COLO668 (cell line): Measurements from ENCODE around the gene NPTN.
A peak's percentile ranks its signal among the peaks of the same experiment; 100 is the strongest.
"Not testable (repeated sequence)": the region's sequence is repeated elsewhere in the genome, so short reads cannot be mapped to it uniquely, and the experiment has no call there.

Experiments used
- DNase-seq: peaks from one replicate; lab custom pipeline; 2025; ENCODE audit not compliant: unreplicated experiment; lab: John Stamatoyannopoulos, UW

NPTN gene

DNA sequence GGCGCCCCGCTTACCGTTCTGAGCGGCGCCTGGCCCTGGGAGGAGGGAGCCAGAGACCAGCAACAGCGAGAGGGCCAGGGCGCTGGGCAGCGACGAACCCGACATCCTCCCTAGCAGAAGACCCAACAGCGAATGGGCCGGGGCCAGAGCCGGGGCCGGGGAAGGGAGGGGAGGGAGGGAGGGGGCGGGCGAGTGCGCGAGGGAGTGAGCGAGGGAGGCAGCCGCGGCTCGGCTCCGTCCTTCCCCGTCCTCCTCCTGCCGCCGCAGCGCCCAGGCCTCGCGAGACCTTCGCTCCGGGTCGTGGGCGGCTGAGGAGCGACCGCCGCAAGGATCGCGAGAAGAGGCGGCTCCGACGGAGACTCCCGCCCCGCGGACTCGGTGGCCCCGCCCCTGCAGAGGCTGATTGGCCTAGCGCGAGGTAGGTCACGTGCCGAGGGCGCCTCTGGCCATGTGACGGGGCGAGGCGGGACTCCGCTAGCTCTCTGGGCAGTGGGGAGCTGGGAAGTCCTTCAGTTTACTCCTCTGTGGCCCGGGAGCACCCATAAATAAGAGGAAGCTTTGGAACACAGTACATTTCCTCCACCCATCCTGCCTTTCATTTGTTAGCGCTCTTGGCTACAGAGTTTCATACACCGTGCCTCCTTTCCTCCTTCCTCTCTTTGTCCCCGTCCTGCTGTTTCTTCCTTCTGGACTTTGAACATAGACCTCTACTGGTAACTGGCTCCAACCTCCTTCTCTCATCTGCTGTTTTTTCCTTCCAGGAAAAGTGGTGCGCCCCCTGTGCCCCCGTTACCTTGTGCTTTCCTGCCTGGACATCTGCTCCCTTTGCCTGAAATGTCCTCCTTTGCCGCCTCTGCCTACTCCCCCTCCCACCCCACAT, at the start of gene NPTN:
Gene NPTN, minus strand, starts transcription at position 279 of the 880 bp plus-strand sequence. Its CDS starts 174 bp downstream, at position 105.
- peak; percentile 98 for DNase-seq

GRCh38 chr15:73682600-73683090, 49.5 kb upstream of the NPTN start:
- DNase-seq: no peak

GRCh38 chr15:73681856-73682599, 48.8 kb upstream of the NPTN start:
- no peak for DNase-seq

DNA sequence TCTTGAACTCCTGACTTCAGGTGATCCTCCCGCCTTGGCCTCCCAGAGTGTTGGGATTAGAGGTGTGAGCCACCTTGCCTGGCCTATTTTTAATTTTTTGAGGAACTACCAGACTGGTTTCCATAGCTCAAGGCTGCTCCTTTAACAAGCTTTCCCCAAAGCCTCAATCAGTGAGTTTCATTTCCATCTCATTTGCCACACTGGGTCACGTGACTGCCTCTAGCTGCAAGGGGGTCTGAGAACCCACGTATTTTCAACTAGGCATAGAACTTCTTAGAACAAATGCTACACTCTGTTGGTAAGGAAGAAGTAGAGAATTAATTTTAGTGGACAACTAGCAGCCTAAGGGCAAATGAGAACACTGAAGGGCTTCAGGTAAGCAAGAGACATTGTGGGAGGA, 47.9 kb upstream of the NPTN start:
- no peak for DNase-seq

DNA sequence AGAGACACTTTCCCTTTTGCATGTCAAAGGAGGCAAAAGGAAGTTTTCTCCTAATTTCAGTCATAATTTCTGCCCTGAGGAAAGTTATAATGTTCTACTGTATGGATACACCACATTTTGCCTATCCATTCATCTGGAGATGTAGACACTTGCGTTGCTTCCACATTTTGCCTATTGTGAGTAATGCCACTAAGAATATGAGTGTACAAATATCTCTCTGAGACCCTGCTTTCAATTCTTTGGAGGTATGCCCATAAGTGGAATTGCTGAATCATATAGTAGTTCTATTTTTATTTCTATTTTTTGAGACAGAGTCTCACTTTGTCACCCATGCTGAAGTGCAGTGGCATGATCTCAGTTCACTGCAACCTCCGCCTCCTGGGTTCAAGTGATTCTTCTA, 47.4 kb upstream of the NPTN start:
- DNase-seq: no peak

DNA sequence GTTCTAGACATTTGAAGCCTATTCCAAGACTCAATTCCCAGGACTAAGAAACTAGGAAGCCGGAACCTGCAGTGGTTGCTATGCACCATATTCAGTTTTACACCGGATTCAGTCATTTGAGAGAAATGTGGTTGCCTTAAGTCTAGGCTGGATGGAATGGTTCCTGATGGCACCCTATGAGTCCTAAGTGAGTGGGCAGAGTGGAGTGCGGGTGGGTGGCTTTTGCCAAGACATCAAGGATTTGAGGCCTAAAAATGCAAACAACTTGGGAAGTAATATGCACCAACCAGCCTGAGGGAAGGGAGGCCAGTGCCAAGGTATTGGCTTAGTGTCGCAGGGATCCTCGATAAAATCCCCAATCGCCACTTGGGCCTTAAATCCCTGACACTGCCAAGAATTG, 46.8 kb upstream of the NPTN start:
- DNase-seq: no peak

- no peak for DNase-seq
These were observed 46.0 kb upstream of the NPTN start for GRCh38 chr15:73679180-73679579.

- DNase-seq: no peak
These were observed 45.3 kb upstream of the NPTN start for GRCh38 chr15:73678498-73678897.

GRCh38 chr15:73677733-73678132, 44.5 kb upstream of the NPTN start:
- no peak for DNase-seq

- DNase-seq: peak; percentile 46
These were observed 44.0 kb upstream of the NPTN start for GRCh38 chr15:73677146-73677607.

DNA sequence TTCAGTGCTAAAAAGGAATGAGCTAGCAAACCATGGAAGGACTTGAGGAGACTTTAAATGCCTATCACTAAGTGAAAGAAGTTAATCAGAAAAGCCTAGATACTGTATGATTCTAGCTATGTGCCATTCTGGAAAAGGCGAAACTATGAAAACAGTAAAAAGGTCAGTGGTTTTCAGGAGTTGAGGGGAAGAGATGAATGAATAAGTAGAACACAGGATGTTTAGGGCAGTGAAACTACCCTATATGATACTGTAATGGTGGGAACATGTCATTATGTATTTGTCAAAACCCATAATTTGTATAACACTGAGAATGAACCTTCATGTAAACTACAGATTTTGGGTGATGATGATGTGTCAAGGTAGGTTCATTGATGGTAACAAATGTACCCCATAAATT, 41.4 kb upstream of the NPTN start:
- no peak for DNase-seq

- no peak for DNase-seq
These were observed 27.3 kb upstream of the NPTN start for GRCh38 chr15:73660455-73660854.

DNA sequence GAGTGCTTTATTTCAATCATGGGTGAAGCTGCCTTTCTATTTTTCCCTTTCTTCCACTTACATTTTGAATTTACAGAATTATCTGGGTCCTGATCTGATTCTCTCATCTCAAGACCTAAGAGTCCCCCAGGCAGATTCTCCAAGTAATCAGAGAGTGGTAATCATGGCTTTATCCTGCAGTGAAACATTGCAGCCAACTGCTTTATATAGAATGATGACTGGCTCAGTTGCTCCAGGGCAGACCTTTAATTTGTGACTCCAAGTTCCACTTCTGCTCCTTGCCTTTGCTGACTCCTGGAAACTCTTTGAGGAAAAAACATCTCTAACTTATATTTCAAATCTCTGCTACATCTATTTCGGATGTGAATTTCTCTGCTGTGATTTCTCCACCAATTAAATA, 25.5 kb upstream of the NPTN start:
- DNase-seq: no peak

- no peak for DNase-seq
These were observed 22.5 kb upstream of the NPTN start for GRCh38 chr15:73655724-73656123.

DNA sequence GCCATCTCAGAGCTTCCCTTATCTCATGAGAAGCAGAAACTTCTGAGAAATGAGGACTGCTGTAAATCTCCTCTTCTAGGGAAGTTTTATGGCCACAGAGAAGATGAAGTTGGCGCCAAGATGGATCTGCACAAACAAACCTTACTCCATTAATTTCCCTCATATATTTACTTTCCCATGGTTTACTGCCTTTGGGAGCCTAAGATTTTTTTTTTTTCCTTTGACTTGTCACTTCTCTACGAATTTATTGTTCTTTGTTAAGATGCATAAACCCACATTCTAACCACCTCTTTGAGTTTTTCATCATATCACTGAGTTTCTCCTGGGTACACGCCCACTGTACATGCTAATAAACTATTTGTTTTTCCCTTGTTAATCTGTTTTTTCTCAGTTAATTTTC, 21.5 kb upstream of the NPTN start:
- DNase-seq: no peak

DNA sequence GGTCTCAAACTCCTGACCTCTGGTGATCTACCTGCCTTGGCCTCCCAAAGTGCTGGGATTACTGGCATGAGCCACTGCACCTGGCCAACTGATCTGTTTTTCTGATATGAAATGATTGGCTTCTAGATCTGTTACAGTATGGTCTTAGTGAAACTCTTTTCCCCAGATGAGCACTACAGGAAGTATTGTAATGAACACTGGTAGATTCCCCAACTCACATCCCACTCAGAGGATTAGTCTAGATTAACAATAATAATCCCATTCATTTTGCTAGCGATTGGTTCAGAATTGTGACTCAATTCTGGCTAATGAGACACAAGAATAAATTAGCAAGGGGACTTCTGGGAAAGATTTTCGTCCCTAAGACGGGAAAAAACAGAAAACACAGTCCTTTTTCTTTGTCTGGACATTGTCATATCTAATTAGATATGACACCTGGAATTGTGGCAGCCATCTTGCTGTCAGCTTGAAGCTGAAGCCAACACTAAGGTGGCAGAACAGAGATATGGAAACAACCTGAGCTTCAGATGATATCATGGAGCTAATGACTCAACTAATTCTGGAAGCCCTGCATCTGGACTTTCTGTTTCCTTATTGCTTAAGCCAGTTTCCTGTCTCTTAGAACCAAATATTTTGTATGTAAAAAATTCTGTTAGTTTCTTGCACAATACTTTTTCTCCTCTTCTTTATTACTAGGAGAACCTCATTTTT, 17.4 kb upstream of the NPTN start:
- DNase-seq: no peak

DNA sequence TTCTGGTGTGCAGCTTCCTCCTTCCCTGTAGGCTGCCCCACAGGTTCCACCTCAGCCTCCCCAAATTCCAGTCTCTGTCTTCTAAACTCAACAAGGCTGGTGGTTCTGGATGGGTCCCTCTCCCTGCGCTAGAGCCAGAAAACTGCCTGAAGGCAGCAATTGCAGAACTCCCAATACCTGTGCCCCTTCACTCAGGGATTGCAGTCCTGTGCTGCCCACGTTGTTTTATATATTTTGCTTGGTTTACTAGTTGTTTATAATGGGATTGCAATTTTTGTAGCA, 14.8 kb upstream of the NPTN start:
- no peak for DNase-seq

DNA sequence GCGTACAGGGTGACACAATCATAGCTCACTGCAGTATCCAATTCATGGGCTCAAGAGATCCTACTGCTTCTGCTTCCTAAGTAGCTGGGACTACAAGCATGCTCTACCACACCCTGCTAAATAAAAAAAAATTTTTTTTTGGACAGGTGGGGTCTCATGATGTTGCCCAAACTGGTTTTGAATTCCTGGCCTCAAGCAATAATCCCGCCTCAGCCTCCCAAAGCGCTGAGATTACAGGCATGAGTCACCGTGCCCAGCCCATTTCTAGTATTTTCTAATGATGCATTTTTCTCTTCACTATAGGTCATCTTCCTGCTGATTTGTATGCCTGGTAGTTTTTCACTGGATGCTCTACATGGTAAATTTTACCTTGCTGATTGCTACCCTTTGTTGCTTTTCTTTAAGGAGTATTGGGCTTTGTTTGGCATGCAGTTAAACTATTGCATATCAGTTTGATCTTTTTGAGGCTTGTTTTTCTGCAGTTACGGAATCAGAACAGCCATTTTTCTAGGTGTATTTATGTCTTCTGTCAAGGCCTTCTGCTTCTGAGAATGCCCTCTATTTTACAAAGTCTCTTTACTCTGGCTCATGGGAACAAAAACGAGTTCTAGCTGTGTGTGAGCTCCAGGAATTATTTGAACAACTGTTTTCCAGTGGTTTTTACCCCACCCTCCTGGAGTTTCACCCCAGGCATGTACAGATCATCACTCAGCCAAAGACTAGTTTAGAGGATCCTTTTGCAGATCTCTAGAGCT, 14.2 kb upstream of the NPTN start:
- DNase-seq: no peak

- DNase-seq: not testable (repeated sequence)
These were observed 6.3 kb upstream of the NPTN start for GRCh38 chr15:73639464-73639863.

DNA sequence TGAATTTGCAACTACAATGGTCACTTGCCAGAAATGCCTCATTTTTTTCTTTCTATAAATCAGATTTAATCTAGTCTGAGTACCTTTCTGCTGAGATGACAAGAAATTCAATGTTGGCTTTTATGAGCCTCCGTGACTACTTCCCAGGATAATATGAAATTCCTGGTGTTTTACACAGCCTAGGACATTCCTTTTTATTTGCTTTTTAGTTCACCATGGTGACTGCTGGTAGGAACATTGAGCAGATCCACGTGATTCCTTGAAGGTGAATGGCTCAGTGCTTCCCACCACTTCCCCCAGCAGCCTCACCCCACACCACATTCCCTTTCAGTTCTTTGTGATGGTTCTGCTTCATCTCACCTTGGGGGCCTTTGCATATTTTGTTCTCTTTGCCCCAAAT, 4.3 kb upstream of the NPTN start:
- DNase-seq: no peak

GRCh38 chr15:73633991-73634495, 854 bp upstream of the NPTN start:
- DNase-seq: no peak
